COLO668 (cell line): ENCODE data around the gene CCDC86.
"Not testable (repeated sequence)": the region's sequence is repeated elsewhere in the genome, so short reads cannot be mapped to it uniquely, and the experiment has no call there.

ENCODE experiments used
- DNase-seq: peaks from one replicate; lab custom pipeline; 2025; ENCODE audit not compliant: unreplicated experiment; lab: John Stamatoyannopoulos, UW

CCDC86 gene

GRCh38 chr11:60841797-60842667 lies at the start of gene CCDC86:
Gene CCDC86, plus strand, starts transcription at chr11:60842113. Its CDS starts 12 bp downstream, at chr11:60842125.
- peak; percentile 94 for DNase-seq

GRCh38 chr11:60792521-60792920 lies 49.4 kb upstream of the CCDC86 start:
- DNase-seq, result no peak

GRCh38 chr11:60795291-60795690 lies 46.6 kb upstream of the CCDC86 start:
- no peak for DNase-seq

GRCh38 chr11:60797846-60798630 lies 43.9 kb upstream of the CCDC86 start:
- DNase-seq, result no peak

GRCh38 chr11:60798631-60799030 lies 43.3 kb upstream of the CCDC86 start:
- no peak for DNase-seq

GRCh38 chr11:60801194-60801593 lies 40.7 kb upstream of the CCDC86 start:
- DNase-seq, result no peak

GRCh38 chr11:60803273-60803936 lies 38.5 kb upstream of the CCDC86 start:
- DNase-seq, result no peak

- no peak for DNase-seq
Observed at GRCh38 chr11:60809249-60809648, 32.7 kb upstream of the CCDC86 start.

GRCh38 chr11:60809691-60810090 lies 32.2 kb upstream of the CCDC86 start:
- no peak for DNase-seq

- DNase-seq, result no peak
Observed at GRCh38 chr11:60810151-60810550, 31.8 kb upstream of the CCDC86 start.

- DNase-seq, result peak; percentile 55
Observed at GRCh38 chr11:60810569-60810968, 31.3 kb upstream of the CCDC86 start.

GRCh38 chr11:60813324-60813723 lies 28.6 kb upstream of the CCDC86 start:
- no peak for DNase-seq

- no peak for DNase-seq
Observed at GRCh38 chr11:60814112-60814511, 27.8 kb upstream of the CCDC86 start.

- DNase-seq, result no peak
Observed at GRCh38 chr11:60816590-60817157, 25.2 kb upstream of the CCDC86 start.

GRCh38 chr11:60818057-60818456 lies 23.9 kb upstream of the CCDC86 start:
- DNase-seq, result no peak

GRCh38 chr11:60821827-60822599 lies 19.9 kb upstream of the CCDC86 start:
- DNase-seq, result no peak

- DNase-seq, result not testable (repeated sequence)
Observed at GRCh38 chr11:60823745-60824306, 18.1 kb upstream of the CCDC86 start.

- DNase-seq, result no peak
Observed at GRCh38 chr11:60825118-60825517, 16.8 kb upstream of the CCDC86 start.

- no peak for DNase-seq
Observed at GRCh38 chr11:60825790-60826189, 16.1 kb upstream of the CCDC86 start.

- no peak for DNase-seq
Observed at GRCh38 chr11:60830478-60831142, 11.3 kb upstream of the CCDC86 start.
